ENCODE data around the gene TMEM9. TPM values are rescaled to one million over a fixed set of nuclear protein-coding genes. Genes with fewer than 3 reads are reported as not detected.

Gene TMEM9
- total RNA-seq, 2 experiments from 2014 or later = 15.7 to 16.5 TPM

GRCh38 chr1:201134405-201134804 is 19.9 kb downstream of the TMEM9 start:
- Histone ChIP-seq H3K4me3 (ENCODE audit: low read length) (no peak overlapping the region), H3K9me3 (ENCODE audit: control insufficient read depth in 1 of 2, insufficient read depth in 1 of 2, low read length in 2 of 2) (no peaks in the 10 kb centered on the region), H3K36me3 (ENCODE audit: insufficient read depth, low read length) (peaks cover 21% of the 10 kb centered on the region), H3K27ac (ENCODE audit: low read depth in 1 of 2, low read length in 2 of 2) (no peak overlapping the region), H3K27me3 (ENCODE audit: control insufficient read depth in 1 of 2, insufficient read depth in 2 of 2, low read length in 2 of 2) (no peaks in the 10 kb centered on the region), H3K4me1 (ENCODE audit: insufficient read depth, low read length) (no peaks in the 10 kb centered on the region)
- no peak for TF ChIP-seq CTCF (IDR thresholded peaks at IDR 0.05)
- ChIA-PET POLR2A (no interaction called here), CTCF (interaction anchor here (1.3 kb wide), 1 partner anchor 15 kb away, joined by 4 read pairs; no protein-coding TSS in a partner anchor)
- Mint-ChIP-seq H3K27ac (no peak overlapping the region), H3K36me3 (ENCODE audit: low read depth) (peaks cover 31% of the 10 kb centered on the region), H3K9me3 (no peaks in the 10 kb centered on the region), H3K27me3 (no peaks in the 10 kb centered on the region), H3K4me3 (no peak overlapping the region), H3K4me1 (ENCODE audit: low read depth) (no peaks in the 10 kb centered on the region)
- intact Hi-C loops (cut with DNase I, micrococcal nuclease) = no loop called here
- no peak for DNase-seq
- no peak for ATAC-seq (ENCODE audit: poor library complexity)

- Mint-ChIP-seq H3K4me1 (ENCODE audit: low read depth) (no peaks in the 10 kb centered on the region), H3K36me3 (ENCODE audit: low read depth) (peaks cover 19% of the 10 kb centered on the region), H3K27me3 (peaks cover 8% of the 10 kb centered on the region), H3K4me3 (no peak overlapping the region), H3K27ac (no peak overlapping the region), H3K9me3 (no peaks in the 10 kb centered on the region)
- H3K4me3 ChIP-seq (ENCODE audit: low read length) = no peak overlapping the region
- no peak overlapping the region for H3K27ac ChIP-seq (ENCODE audit: low read depth in 1 of 2, low read length in 2 of 2)
- ChIA-PET CTCF (no interaction called here), POLR2A (no interaction called here)
- H3K4me1 ChIP-seq (ENCODE audit: insufficient read depth, low read length) = no peaks in the 10 kb centered on the region
- no peak for TF ChIP-seq CTCF (IDR thresholded peaks at IDR 0.05)
- ATAC-seq (ENCODE audit: poor library complexity) = no peak
- peaks cover 11% of the 10 kb centered on the region for H3K36me3 ChIP-seq (ENCODE audit: insufficient read depth, low read length)
- peaks cover 2 to 4% of the 10 kb centered on the region in 2 experiments for H3K27me3 ChIP-seq (ENCODE audit: control insufficient read depth in 1 of 2, insufficient read depth in 2 of 2, low read length in 2 of 2)
- no peak for DNase-seq
- no peaks in the 10 kb centered on the region for H3K9me3 ChIP-seq (ENCODE audit: control insufficient read depth in 1 of 2, insufficient read depth in 1 of 2, low read length in 2 of 2)
- intact Hi-C loops (cut with DNase I, micrococcal nuclease) = no loop called here
These were observed 22.9 kb downstream of the TMEM9 start for GRCh38 chr1:201131398-201131797.

GRCh38 chr1:201128962-201129361 is 25.3 kb downstream of the TMEM9 start:
- H3K4me3 Mint-ChIP-seq = no peak overlapping the region
- ATAC-seq (ENCODE audit: poor library complexity) = no peak
- H3K27ac Mint-ChIP-seq = no peak overlapping the region
- H3K27me3 Mint-ChIP-seq = peaks cover 24% of the 10 kb centered on the region
- intact Hi-C loops (cut with DNase I, micrococcal nuclease) = no loop called here
- no peaks in the 10 kb centered on the region for H3K9me3 ChIP-seq (ENCODE audit: control insufficient read depth in 1 of 2, insufficient read depth in 1 of 2, low read length in 2 of 2)
- H3K4me3 ChIP-seq (ENCODE audit: low read length) = no peak overlapping the region
- H3K4me1 Mint-ChIP-seq (ENCODE audit: low read depth) = no peaks in the 10 kb centered on the region
- POLR2A ChIA-PET = no interaction called here
- CTCF ChIA-PET = no interaction called here
- H3K27me3 ChIP-seq (ENCODE audit: control insufficient read depth in 1 of 2, insufficient read depth in 2 of 2, low read length in 2 of 2) = peaks cover 4 to 10% of the 10 kb centered on the region in 2 experiments
- no peaks in the 10 kb centered on the region for H3K9me3 Mint-ChIP-seq
- TF ChIP-seq CTCF (IDR thresholded peaks at IDR 0.05) = no peak
- peaks cover 4% of the 10 kb centered on the region for H3K36me3 Mint-ChIP-seq (ENCODE audit: low read depth)
- H3K4me1 ChIP-seq (ENCODE audit: insufficient read depth, low read length) = no peaks in the 10 kb centered on the region
- H3K36me3 ChIP-seq (ENCODE audit: insufficient read depth, low read length) = no peaks in the 10 kb centered on the region
- no peak for DNase-seq
- no peak overlapping the region for H3K27ac ChIP-seq (ENCODE audit: low read depth in 1 of 2, low read length in 2 of 2)

All from CD4-positive, alpha-beta T cell (primary cell).